CD4-positive, alpha-beta T cell treated with Interleukin-1 beta for 1 hour (primary cell): ENCODE measurements around the gene ZNF121.
"Not testable (repeated sequence)": the region's sequence is repeated elsewhere in the genome, so short reads cannot be mapped to it uniquely, and the experiment has no call there.

ENCODE experiments used
- DNase-seq, 2 donors: peaks; one replicate each; pipeline ENCODE4 v3.0.0-alpha.2; 2020 to 2022

The ZNF121 gene

GRCh38 chr19:9584073-9584833 lies at the start of gene ZNF121:
TSS of gene ZNF121 (minus strand) at chr19:9584504. CDS start at chr19:9568097, 16,407 bp downstream.
- DNase-seq, result peak; percentile 83 to 85

- DNase-seq, result no peak
Observed at GRCh38 chr19:9627856-9628255, 43.6 kb upstream of the ZNF121 start.

- no peak for DNase-seq
Observed at GRCh38 chr19:9622531-9622930, 38.2 kb upstream of the ZNF121 start.

- DNase-seq, result peak; percentile 89 to 90
Observed at GRCh38 chr19:9621156-9622037, 37.1 kb upstream of the ZNF121 start, which contains the start of gene ZNF561. TSS of gene ZNF561 (minus strand) at chr19:9621232. CDS start at chr19:9619456, 1,776 bp downstream.

- DNase-seq, result no peak
Observed at GRCh38 chr19:9620842-9621155, 36.5 kb upstream of the ZNF121 start.

- DNase-seq, result no peak
Observed at GRCh38 chr19:9615844-9616243, 31.5 kb upstream of the ZNF121 start.

- DNase-seq, result no peak
Observed at GRCh38 chr19:9610484-9611113, 26.3 kb upstream of the ZNF121 start.

- no peak for DNase-seq
Observed at GRCh38 chr19:9608912-9609311, 24.6 kb upstream of the ZNF121 start.

- no peak for DNase-seq
Observed at GRCh38 chr19:9597027-9597426, 12.7 kb upstream of the ZNF121 start.

- DNase-seq, result peak; percentile 76 to 82
Observed at GRCh38 chr19:9586764-9587163, 2.5 kb upstream of the ZNF121 start.

GRCh38 chr19:9582081-9582725 lies 2.1 kb downstream of the ZNF121 start:
- not testable (repeated sequence) for DNase-seq

- DNase-seq, result no peak
Observed at GRCh38 chr19:9580728-9581127, 3.6 kb downstream of the ZNF121 start.

- no peak for DNase-seq
Observed at GRCh38 chr19:9570255-9570654, 14.0 kb downstream of the ZNF121 start.

- no peak for DNase-seq
Observed at GRCh38 chr19:9566729-9567128, 17.6 kb downstream of the ZNF121 start.

GRCh38 chr19:9565900-9566705 lies 18.2 kb downstream of the ZNF121 start:
- no peak for DNase-seq

- no peak for DNase-seq
Observed at GRCh38 chr19:9552536-9553274, 31.6 kb downstream of the ZNF121 start.

GRCh38 chr19:9547870-9548269 lies 36.4 kb downstream of the ZNF121 start:
- no peak for DNase-seq

- not testable (repeated sequence) for DNase-seq
Observed at GRCh38 chr19:9541281-9541680, 43.0 kb downstream of the ZNF121 start.

- DNase-seq, result not testable (repeated sequence)
Observed at GRCh38 chr19:9539921-9540320, 44.4 kb downstream of the ZNF121 start.

- DNase-seq, result not testable (repeated sequence)
Observed at GRCh38 chr19:9539201-9539600, 45.1 kb downstream of the ZNF121 start.
